Ascending aorta (tissue), 2 donors: ENCODE measurements around the gene ZNF784. TPM values are rescaled to one million over a fixed set of nuclear protein-coding genes. Genes with fewer than 3 reads are reported as not detected.

ENCODE experiments used
- DNase-seq, 2 donors: peaks; one replicate each; pipeline ENCODE4 v3.0.0-alpha.2; 2019; ENCODE audit warnings: low spot score in 2 of 2
- H3K27ac ChIP-seq, 2 donors: fragments of 200-600 bp; sonication (generic); one replicate each; pipeline ENCODE4 v1.5.1; 2016 to 2017; ENCODE audit warnings: mild to moderate bottlenecking in 1 of 2
- H3K27me3 ChIP-seq: fragments of 200-600 bp; sonication (generic); one replicate; pipeline ENCODE4 v1.5.1; 2017
- H3K36me3 ChIP-seq, 2 donors: fragments of 200-600 bp; sonication (generic); one replicate each; pipeline ENCODE4 v1.5.1; 2016
- H3K4me1 ChIP-seq, 2 donors: fragments of 200-600 bp; sonication (generic); one replicate each; pipeline ENCODE4 v1.5.1; 2016 to 2017; ENCODE audit warnings: mild to moderate bottlenecking in 1 of 2
- H3K4me3 ChIP-seq, 2 donors: fragments of 200-600 bp; sonication (generic); one replicate each; pipeline ENCODE4 v1.5.1; 2016 to 2017; ENCODE audit warnings: mild to moderate bottlenecking in 1 of 2
- H3K9me3 ChIP-seq, 2 donors: fragments of 200-600 bp; sonication (generic); one replicate each; pipeline ENCODE4 v1.5.1; 2016
- CTCF ChIP-seq, 3 experiments: fragments of 200-600 bp in 2 of 3; fragments of 450-650 bp in 1 of 3; sonication (generic) in 2 of 3; IDR thresholded peaks; one replicate each; pipeline ENCODE4 v1.5.1; 2016 to 2019; ENCODE audit warnings: antibody characterized with exemption in 3 of 3, mild to moderate bottlenecking in 1 of 3, moderate library complexity in 1 of 3
- intact Hi-C: fragments of 100-400 bp; cut with DNase I; formaldehyde crosslinking; loops from one replicate; pipeline ENCODE4 v1.15.1; 2023
- total RNA-seq: library from RNA; depleted of rRNA; stranded (reverse); fragments of >200 nt; gene quantifications from one replicate; pipeline ENCODE4 v1.1.0, GENCODE V29; 2016

ZNF784 gene
- total RNA-seq, 1 donor from 2014 or later = 14.7 TPM

GRCh38 chr19:55641426-55642152, 17.2 kb upstream of the ZNF784 start:
- intact Hi-C loops = no loop called here
- H3K36me3 ChIP-seq = peaks cover 3 to 10% of the 10 kb centered on the region in 2 donors
- peaks cover 22 to 34% of the 10 kb centered on the region in 2 donors for H3K4me1 ChIP-seq
- TF ChIP-seq CTCF (IDR thresholded peaks at IDR 0.05) = no peak
- H3K27ac ChIP-seq = peak overlapping the region; percentile 89 to 98
- DNase-seq = no peak
- no peaks in the 10 kb centered on the region for H3K27me3 ChIP-seq
- H3K4me3 ChIP-seq = peak overlapping the region; percentile 66 to 82
- H3K9me3 ChIP-seq = no peaks in the 10 kb centered on the region

GRCh38 chr19:55640577-55641425, 16.4 kb upstream of the ZNF784 start, which contains the start of gene ZNF580:
Gene ZNF580 (plus strand): TSS chr19:55641002. CDS start chr19:55642509, 1,507 bp downstream.
- intact Hi-C loops = no loop called here
- DNase-seq = peak in 1 of 2 donors; percentile 78
- Histone ChIP-seq H3K36me3 (peaks cover 3 to 10% of the 10 kb centered on the region in 2 donors), H3K4me1 (peaks cover 30 to 41% of the 10 kb centered on the region in 2 donors), H3K9me3 (no peaks in the 10 kb centered on the region), H3K4me3 (peak within 1 kb of the TSS; percentile 66 to 82), H3K27ac (peak within 1 kb of the TSS; percentile 89 to 98), H3K27me3 (no peaks in the 10 kb centered on the region)
- no peak for TF ChIP-seq CTCF (IDR thresholded peaks at IDR 0.05)

GRCh38 chr19:55640043-55640576, 15.7 kb upstream of the ZNF784 start:
- H3K4me3 ChIP-seq = peak overlapping the region; percentile 66 to 82
- no peaks in the 10 kb centered on the region for H3K9me3 ChIP-seq
- H3K36me3 ChIP-seq = peaks cover 0 to 6% of the 10 kb centered on the region in 2 donors
- DNase-seq = peak in 1 of 2 donors; percentile 85
- peak; percentile 41 to 59 (median 48) for TF ChIP-seq CTCF (IDR thresholded peaks at IDR 0.05)
- intact Hi-C loops = no loop called here
- H3K27me3 ChIP-seq = no peaks in the 10 kb centered on the region
- H3K4me1 ChIP-seq = peaks cover 31 to 45% of the 10 kb centered on the region in 2 donors
- H3K27ac ChIP-seq = peak overlapping the region; percentile 89 to 98

- peak overlapping the region in 1 of 2 donors; percentile 98 for H3K27ac ChIP-seq
- no peaks in the 10 kb centered on the region for H3K27me3 ChIP-seq
- intact Hi-C loops = no loop called here
- no peaks in the 10 kb centered on the region for H3K9me3 ChIP-seq
- H3K36me3 ChIP-seq = no peaks in the 10 kb centered on the region
- peaks cover 28 to 39% of the 10 kb centered on the region in 2 donors for H3K4me1 ChIP-seq
- TF ChIP-seq CTCF (IDR thresholded peaks at IDR 0.05) = peak in 2 of 3 experiments; percentile 29 to 30
- no peak overlapping the region for H3K4me3 ChIP-seq
- no peak for DNase-seq
These were observed 14.5 kb upstream of the ZNF784 start for GRCh38 chr19:55638864-55639359.

GRCh38 chr19:55637534-55637933, 13.2 kb upstream of the ZNF784 start:
- Histone ChIP-seq H3K36me3 (no peaks in the 10 kb centered on the region), H3K9me3 (no peaks in the 10 kb centered on the region), H3K27ac (no peak overlapping the region), H3K4me1 (peaks cover 22 to 39% of the 10 kb centered on the region in 2 donors), H3K27me3 (no peaks in the 10 kb centered on the region), H3K4me3 (no peak overlapping the region)
- intact Hi-C loops = no loop called here
- no peak for TF ChIP-seq CTCF (IDR thresholded peaks at IDR 0.05)
- DNase-seq = no peak
